ENCODE data around the gene SLC37A2.
A peak's percentile ranks its signal among the peaks of the same experiment; 100 is the strongest.

SLC37A2 gene

DNA sequence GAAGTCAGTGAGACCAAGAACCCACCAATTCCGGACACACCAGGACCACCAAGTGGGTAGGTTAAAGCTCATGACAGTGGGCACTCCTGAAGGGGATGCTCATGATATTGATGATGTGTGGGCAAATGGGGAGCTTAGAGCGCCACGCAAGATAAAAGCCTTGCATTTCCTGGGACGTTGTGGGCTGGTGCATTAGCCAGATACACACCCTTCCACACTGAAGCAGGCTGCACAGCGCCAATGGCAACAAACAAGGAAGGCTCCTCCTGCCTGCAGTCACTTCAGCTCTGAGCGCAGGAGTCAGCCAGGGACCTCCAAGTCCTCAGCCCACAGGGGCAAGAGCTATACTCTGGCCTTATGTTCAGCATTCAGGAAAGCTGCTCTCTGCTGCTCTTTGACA, 27.7 kb downstream of the SLC37A2 start:
- H3K4ac ChIP-seq (ENCODE audit: low read depth, low read length) = no peak overlapping the region
- DNase-seq = no peak
- H3K9me3 ChIP-seq (ENCODE audit: insufficient read depth, low read depth, low read length) = no peaks in the 10 kb centered on the region
- H3K14ac ChIP-seq (ENCODE audit: low read length) = no peak overlapping the region
- H3K4me2 ChIP-seq (ENCODE audit: low read length) = no peak overlapping the region
- no peak overlapping the region for H4K91ac ChIP-seq (ENCODE audit: low read depth, low read length)
- no peak overlapping the region for H2BK12ac ChIP-seq (ENCODE audit: low read length)
- H3K27ac ChIP-seq (ENCODE audit: low read depth, low read length) = no peak overlapping the region
- H4K8ac ChIP-seq (ENCODE audit: low read depth, low read length) = no peak overlapping the region
- H3K9ac ChIP-seq (ENCODE audit: low read length) = no peak overlapping the region
- no peaks in the 10 kb centered on the region for H3K27me3 ChIP-seq (ENCODE audit: insufficient read depth, low read length)
- H2AK5ac ChIP-seq (ENCODE audit: low read length) = no peak overlapping the region
- WGBS (ENCODE audit: extremely low coverage, insufficient coverage, insufficient read length) = no CpG with 5 or more reads among the region's 6 CpGs
- H2BK120ac ChIP-seq (ENCODE audit: insufficient read depth, low read length, poor library complexity) = no peak overlapping the region
- no peak overlapping the region for H3K23ac ChIP-seq (ENCODE audit: low read length)
- H3K79me1 ChIP-seq (ENCODE audit: low read length) = no peaks in the 10 kb centered on the region
- H4K12ac ChIP-seq (ENCODE audit: low read depth, low read length) = no peak overlapping the region
- H2AFZ ChIP-seq (ENCODE audit: insufficient read depth, low read length, poor library complexity) = no peak overlapping the region
- H3K4me1 ChIP-seq (ENCODE audit: control insufficient read depth in 1 of 2, insufficient read depth in 2 of 2, low read length in 2 of 2) = peaks cover 4 to 5% of the 10 kb centered on the region in 2 experiments
- H3K18ac ChIP-seq (ENCODE audit: low read length) = no peak overlapping the region
- H2BK5ac ChIP-seq (ENCODE audit: low read depth, low read length, poor library complexity) = no peak overlapping the region
- H3K79me2 ChIP-seq (ENCODE audit: control insufficient read depth, insufficient read depth, low read length, poor library complexity) = no peaks in the 10 kb centered on the region
- H3K36me3 ChIP-seq (ENCODE audit: control insufficient read depth in 1 of 2, insufficient read depth in 2 of 2, low read length in 2 of 2) = no peaks in the 10 kb centered on the region
- H3K4me3 ChIP-seq (ENCODE audit: low read depth, low read length) = no peak overlapping the region

DNA sequence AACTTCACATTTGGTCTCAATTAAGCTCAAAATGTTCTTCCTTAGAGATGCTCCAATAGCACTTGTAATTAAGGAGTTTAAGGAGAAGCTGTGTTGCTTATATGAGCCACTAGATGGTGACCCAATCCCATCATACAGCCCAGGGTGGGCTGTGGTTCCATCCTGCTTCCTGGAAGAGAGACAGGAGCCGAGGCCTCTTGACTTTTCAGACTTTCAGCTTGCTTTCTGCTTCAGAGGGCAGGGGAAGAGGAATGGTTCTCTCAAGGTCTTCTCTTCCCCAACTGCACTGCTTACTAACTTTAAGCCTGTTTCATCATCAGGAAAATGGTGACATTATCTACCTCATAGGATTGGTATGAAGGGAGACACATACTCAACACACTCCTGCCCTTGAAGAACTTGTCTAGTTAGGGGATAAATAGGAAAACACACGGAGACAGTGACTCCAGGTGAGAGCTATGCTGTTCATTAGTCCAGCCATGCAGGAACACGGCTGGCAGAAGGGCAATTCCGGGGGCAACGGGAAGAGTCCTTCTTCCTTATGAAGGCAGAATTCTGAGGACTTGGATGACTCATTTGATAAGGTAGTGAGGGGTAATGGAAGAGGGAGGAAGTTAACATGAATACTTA, 28.3 kb downstream of the SLC37A2 start:
- Histone ChIP-seq H3K27me3 (ENCODE audit: insufficient read depth, low read length) (no peaks in the 10 kb centered on the region), H3K79me1 (ENCODE audit: low read length) (no peaks in the 10 kb centered on the region), H3K4me2 (ENCODE audit: low read length) (no peak overlapping the region), H2AK5ac (ENCODE audit: low read length) (no peak overlapping the region), H3K9me3 (ENCODE audit: insufficient read depth, low read depth, low read length) (no peaks in the 10 kb centered on the region), H3K27ac (ENCODE audit: low read depth, low read length) (no peak overlapping the region), H3K14ac (ENCODE audit: low read length) (no peak overlapping the region), H3K4ac (ENCODE audit: low read depth, low read length) (no peak overlapping the region), H3K9ac (ENCODE audit: low read length) (no peak overlapping the region), H2BK120ac (ENCODE audit: insufficient read depth, low read length, poor library complexity) (no peak overlapping the region), H2BK12ac (ENCODE audit: low read length) (no peak overlapping the region), H4K12ac (ENCODE audit: low read depth, low read length) (no peak overlapping the region), H3K4me1 (ENCODE audit: control insufficient read depth in 1 of 2, insufficient read depth in 2 of 2, low read length in 2 of 2) (peaks cover 4 to 5% of the 10 kb centered on the region in 2 experiments), H3K4me3 (ENCODE audit: low read depth, low read length) (no peak overlapping the region), H4K8ac (ENCODE audit: low read depth, low read length) (no peak overlapping the region), H3K36me3 (ENCODE audit: control insufficient read depth in 1 of 2, insufficient read depth in 2 of 2, low read length in 2 of 2) (no peaks in the 10 kb centered on the region), H4K91ac (ENCODE audit: low read depth, low read length) (no peak overlapping the region), H3K23ac (ENCODE audit: low read length) (no peak overlapping the region), H3K79me2 (ENCODE audit: control insufficient read depth, insufficient read depth, low read length, poor library complexity) (no peaks in the 10 kb centered on the region), H2BK5ac (ENCODE audit: low read depth, low read length, poor library complexity) (no peak overlapping the region), H3K18ac (ENCODE audit: low read length) (no peak overlapping the region), H2AFZ (ENCODE audit: insufficient read depth, low read length, poor library complexity) (no peak overlapping the region)
- WGBS (ENCODE audit: extremely low coverage, insufficient coverage, insufficient read length) = no CpG with 5 or more reads among the region's 5 CpGs
- DNase-seq = peak; percentile 33 to 83

DNA sequence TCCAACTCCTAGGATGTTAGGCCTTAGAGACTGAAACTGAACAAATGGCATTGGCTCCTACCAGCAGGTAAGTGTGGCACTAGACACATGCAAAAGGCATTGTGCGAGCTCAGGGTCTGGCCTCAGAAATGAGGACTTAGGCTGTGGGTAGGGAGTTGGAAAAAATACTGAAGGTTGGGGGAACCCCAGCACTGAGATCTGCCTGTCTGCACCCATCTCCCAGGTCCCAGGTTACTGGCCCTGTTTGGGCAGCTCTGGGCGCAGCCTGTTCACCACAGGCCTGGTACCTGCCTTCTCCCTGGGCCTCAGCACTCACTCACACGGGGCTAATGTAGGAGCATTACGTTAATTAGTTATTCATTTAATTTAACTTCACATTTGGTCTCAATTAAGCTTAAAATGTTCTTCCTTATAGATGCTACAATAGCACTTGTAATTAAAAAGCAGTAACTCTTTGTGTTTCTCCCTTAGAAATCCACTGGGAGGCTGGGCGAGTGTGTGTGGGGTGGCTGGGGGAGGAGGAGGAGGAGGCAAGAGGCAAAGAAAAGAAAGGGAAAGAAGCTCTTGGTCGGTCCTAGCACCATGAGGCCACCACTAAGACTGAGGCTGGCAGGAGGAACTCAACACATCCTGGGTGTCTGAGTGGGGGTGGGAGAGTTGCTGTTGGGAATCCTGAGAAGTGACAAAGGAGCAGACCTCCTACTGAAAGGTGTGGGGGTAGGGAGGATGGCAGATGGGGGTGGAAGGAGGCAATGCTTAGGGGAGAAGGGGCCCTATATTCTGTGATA, 29.0 kb downstream of the SLC37A2 start:
- H4K91ac ChIP-seq (ENCODE audit: low read depth, low read length) = no peak overlapping the region
- no peak overlapping the region for H2AFZ ChIP-seq (ENCODE audit: insufficient read depth, low read length, poor library complexity)
- no peak overlapping the region for H2AK5ac ChIP-seq (ENCODE audit: low read length)
- no peak overlapping the region for H2BK120ac ChIP-seq (ENCODE audit: insufficient read depth, low read length, poor library complexity)
- no peak overlapping the region for H3K4me3 ChIP-seq (ENCODE audit: low read depth, low read length)
- no peaks in the 10 kb centered on the region for H3K9me3 ChIP-seq (ENCODE audit: insufficient read depth, low read depth, low read length)
- H3K4ac ChIP-seq (ENCODE audit: low read depth, low read length) = no peak overlapping the region
- WGBS (ENCODE audit: extremely low coverage, insufficient coverage, insufficient read length) = no CpG with 5 or more reads among the region's 6 CpGs
- no peak overlapping the region for H3K14ac ChIP-seq (ENCODE audit: low read length)
- H2BK12ac ChIP-seq (ENCODE audit: low read length) = no peak overlapping the region
- no peak overlapping the region for H3K27ac ChIP-seq (ENCODE audit: low read depth, low read length)
- peaks cover 4 to 5% of the 10 kb centered on the region in 2 experiments for H3K4me1 ChIP-seq (ENCODE audit: control insufficient read depth in 1 of 2, insufficient read depth in 2 of 2, low read length in 2 of 2)
- H2BK5ac ChIP-seq (ENCODE audit: low read depth, low read length, poor library complexity) = no peak overlapping the region
- no peak overlapping the region for H3K18ac ChIP-seq (ENCODE audit: low read length)
- H3K23ac ChIP-seq (ENCODE audit: low read length) = no peak overlapping the region
- H3K36me3 ChIP-seq (ENCODE audit: control insufficient read depth in 1 of 2, insufficient read depth in 2 of 2, low read length in 2 of 2) = no peaks in the 10 kb centered on the region
- H3K79me2 ChIP-seq (ENCODE audit: control insufficient read depth, insufficient read depth, low read length, poor library complexity) = no peaks in the 10 kb centered on the region
- no peaks in the 10 kb centered on the region for H3K79me1 ChIP-seq (ENCODE audit: low read length)
- H3K4me2 ChIP-seq (ENCODE audit: low read length) = no peak overlapping the region
- no peak overlapping the region for H4K8ac ChIP-seq (ENCODE audit: low read depth, low read length)
- no peaks in the 10 kb centered on the region for H3K27me3 ChIP-seq (ENCODE audit: insufficient read depth, low read length)
- no peak for DNase-seq
- H4K12ac ChIP-seq (ENCODE audit: low read depth, low read length) = no peak overlapping the region
- no peak overlapping the region for H3K9ac ChIP-seq (ENCODE audit: low read length)

DNA sequence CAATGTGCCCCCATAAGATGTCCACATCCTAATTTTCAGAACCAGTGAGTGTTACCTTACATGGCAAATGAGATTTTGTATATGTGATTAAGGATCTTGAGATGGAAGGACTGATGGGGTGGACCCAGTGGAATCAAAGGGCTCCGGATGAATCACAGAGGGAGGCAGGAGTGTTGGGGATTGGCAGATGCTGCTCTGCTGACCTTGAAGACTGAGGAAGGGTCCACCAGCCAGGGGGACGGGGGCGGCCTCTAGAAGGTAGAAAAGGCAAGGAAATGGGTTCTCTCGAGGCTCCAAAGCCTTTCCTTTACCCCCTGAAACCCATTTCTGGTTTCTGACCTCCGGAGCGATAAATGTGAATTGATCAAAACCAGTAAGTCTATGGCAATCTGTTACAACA, 29.6 kb downstream of the SLC37A2 start:
- no peak overlapping the region for H3K4me2 ChIP-seq (ENCODE audit: low read length)
- H3K9me3 ChIP-seq (ENCODE audit: insufficient read depth, low read depth, low read length) = no peaks in the 10 kb centered on the region
- no CpG with 5 or more reads among the region's 6 CpGs for WGBS (ENCODE audit: extremely low coverage, insufficient coverage, insufficient read length)
- DNase-seq = no peak
- no peak overlapping the region for H3K4me3 ChIP-seq (ENCODE audit: low read depth, low read length)
- H2AK5ac ChIP-seq (ENCODE audit: low read length) = no peak overlapping the region
- H3K9ac ChIP-seq (ENCODE audit: low read length) = no peak overlapping the region
- no peak overlapping the region for H3K14ac ChIP-seq (ENCODE audit: low read length)
- no peaks in the 10 kb centered on the region for H3K27me3 ChIP-seq (ENCODE audit: insufficient read depth, low read length)
- H3K23ac ChIP-seq (ENCODE audit: low read length) = no peak overlapping the region
- peaks cover 4 to 5% of the 10 kb centered on the region in 2 experiments for H3K4me1 ChIP-seq (ENCODE audit: control insufficient read depth in 1 of 2, insufficient read depth in 2 of 2, low read length in 2 of 2)
- H4K12ac ChIP-seq (ENCODE audit: low read depth, low read length) = no peak overlapping the region
- H4K8ac ChIP-seq (ENCODE audit: low read depth, low read length) = no peak overlapping the region
- H2AFZ ChIP-seq (ENCODE audit: insufficient read depth, low read length, poor library complexity) = no peak overlapping the region
- no peak overlapping the region for H4K91ac ChIP-seq (ENCODE audit: low read depth, low read length)
- no peaks in the 10 kb centered on the region for H3K79me2 ChIP-seq (ENCODE audit: control insufficient read depth, insufficient read depth, low read length, poor library complexity)
- H3K4ac ChIP-seq (ENCODE audit: low read depth, low read length) = no peak overlapping the region
- H3K18ac ChIP-seq (ENCODE audit: low read length) = no peak overlapping the region
- H3K36me3 ChIP-seq (ENCODE audit: control insufficient read depth in 1 of 2, insufficient read depth in 2 of 2, low read length in 2 of 2) = no peaks in the 10 kb centered on the region
- no peak overlapping the region for H2BK12ac ChIP-seq (ENCODE audit: low read length)
- no peak overlapping the region for H3K27ac ChIP-seq (ENCODE audit: low read depth, low read length)
- H2BK120ac ChIP-seq (ENCODE audit: insufficient read depth, low read length, poor library complexity) = no peak overlapping the region
- no peaks in the 10 kb centered on the region for H3K79me1 ChIP-seq (ENCODE audit: low read length)
- H2BK5ac ChIP-seq (ENCODE audit: low read depth, low read length, poor library complexity) = no peak overlapping the region

All from trophoblast cell (in vitro differentiated cells and primary cell).